A549 (cell line): ENCODE measurements around the gene FNTB. TPM values are rescaled to one million over a fixed set of nuclear protein-coding genes. Genes with fewer than 3 reads are reported as not detected.

ENCODE experiments used
- ATAC-seq, 2 experiments: fragments of 200-7000 bp in 1 of 2; fragments of >200 bp in 1 of 2; cut with Nextera tagmentation in 1 of 2; cut with Tn5 transposase in 1 of 2; 3 replicates each; pipeline versions ENCODE4 v1.8.0 to v1.9.1; 2018 to 2020; ENCODE audit warnings: mild to moderate bottlenecking in 1 of 2, moderate library complexity in 1 of 2
- CTCF ChIA-PET: fragments of 300-600 bp; sonication (Branson Sonifier 250); formaldehyde crosslinking; extraction: SDS; loops from one replicate; lab custom pipeline; 2021; ENCODE audit warnings: antibody characterized with exemption, inconsistent platforms; lab: Yijun Ruan, JAX
- POLR2A ChIA-PET: fragments of 350-600 bp; formaldehyde crosslinking; extraction: SDS; loops from one replicate; lab custom pipeline; 2021; ENCODE audit warnings: antibody characterized with exemption, inconsistent platforms; lab: Yijun Ruan, JAX
- DNase-seq, 2 experiments: peaks; one replicate each; pipeline versions ENCODE4 v3.0.0 to v3.0.0-alpha.2; 2011 to 2016; ENCODE audit warnings: low read depth in 1 of 2, low spot score in 1 of 2
- FAIRE-seq: peaks from 2 replicates; lab custom pipeline; 2011; peaks lifted over from hg19 to GRCh38; lab: Jason Lieb, UNC
- H3K27ac ChIP-seq, 2 experiments: fragments of >200 bp; sonication (Bioruptor Twin); formaldehyde crosslinking; 3 replicates each; pipeline ENCODE4 v1.5.1; 2016 to 2017
- H3K4me1 ChIP-seq: fragments of >200 bp; sonication (Bioruptor Twin); formaldehyde crosslinking; 3 replicates; pipeline ENCODE4 v1.6.1; 2016
- H3K4me2 ChIP-seq: fragments of >200 bp; sonication (Bioruptor Twin); formaldehyde crosslinking; 3 replicates; pipeline ENCODE4 v1.6.1; 2016
- H3K4me3 ChIP-seq: fragments of >200 bp; sonication (Bioruptor Twin); formaldehyde crosslinking; 3 replicates; pipeline ENCODE4 v1.5.1; 2016
- H3K9me3 ChIP-seq: fragments of >200 bp; sonication (Bioruptor Twin); formaldehyde crosslinking; 3 replicates; pipeline ENCODE4 v1.6.1; 2016
- CBX2 ChIP-seq: fragments of 200-600 bp; sonication (generic); IDR thresholded peaks from 2 replicates; pipeline ENCODE4 v1.6.1; 2016; ENCODE audit warnings: low read depth, mild to moderate bottlenecking, borderline replicate concordance
- CHD2 ChIP-seq: fragments of 150-350 bp; IDR thresholded peaks from 2 replicates; pipeline ENCODE4 v1.6.1; 2014; ENCODE audit warnings: low read length; ENCODE audit not compliant: partially characterized antibody
- CTCF ChIP-seq: fragments of >200 bp; sonication (Bioruptor Twin); formaldehyde crosslinking; IDR thresholded peaks from 3 replicates; pipeline ENCODE4 v1.5.1; 2016
- ESRRA ChIP-seq: fragments of 150-350 bp; IDR thresholded peaks from 2 replicates; pipeline ENCODE4 v1.6.1; 2014; ENCODE audit warnings: mild to moderate bottlenecking, low read length, borderline replicate concordance
- GATA3 ChIP-seq: IDR thresholded peaks from 2 replicates; pipeline ENCODE4 v1.6.1; 2012; ENCODE audit warnings: borderline replicate concordance
- HDAC2 ChIP-seq: fragments of 200-600 bp; sonication (generic); IDR thresholded peaks from 2 replicates; pipeline ENCODE4 v1.6.1; 2016
- HOXB13 ChIP-seq: fragments of 250-450 bp; sonication (Bioruptor Pico); IDR thresholded peaks from 2 replicates; pipeline ENCODE4 v1.5.0; 2020; ENCODE audit warnings: low read depth, mild to moderate bottlenecking, moderate library complexity
- JUN ChIP-seq, 2 experiments: fragments of >200 bp; sonication (Bioruptor Twin); formaldehyde crosslinking; IDR thresholded peaks; 2 replicates in 1 of 2; 3 replicates in 1 of 2; pipeline ENCODE4 v1.6.1; 2016 to 2017
- JUNB ChIP-seq: fragments of >200 bp; sonication (Bioruptor Twin); formaldehyde crosslinking; IDR thresholded peaks from 2 replicates; pipeline ENCODE4 v1.6.1; 2016
- MAFK ChIP-seq: fragments of 450-650 bp; IDR thresholded peaks from 2 replicates; pipeline ENCODE4 v1.6.1; 2014; ENCODE audit not compliant: partially characterized antibody
- NFE2L2 ChIP-seq: fragments of 150-350 bp; conservative IDR thresholded peaks from 2 replicates; pipeline ENCODE4 v1.6.1; 2014; ENCODE audit warnings: low read length
- PHF8 ChIP-seq: fragments of 200-600 bp; sonication (generic); IDR thresholded peaks from 2 replicates; pipeline ENCODE4 v1.6.1; 2016; ENCODE audit warnings: low read depth, mild to moderate bottlenecking, antibody characterized with exemption, moderate library complexity, borderline replicate concordance
- RAD21 ChIP-seq, 2 experiments: fragments of >200 bp in 1 of 2; sonication (Bioruptor Twin) in 1 of 2; formaldehyde crosslinking in 1 of 2; IDR thresholded peaks in 1 of 2; conservative IDR thresholded peaks in 1 of 2; 2 replicates in 1 of 2; 3 replicates in 1 of 2; pipeline ENCODE4 v1.6.1; 2012 to 2018; ENCODE audit warnings: inconsistent platforms in 1 of 2
- RCOR1 ChIP-seq: fragments of 150-350 bp; IDR thresholded peaks from 2 replicates; pipeline ENCODE4 v1.6.1; 2014; ENCODE audit warnings: antibody characterized with exemption, low read length, low read depth
- SREBF2 ChIP-seq: fragments of 450-650 bp; IDR thresholded peaks from 2 replicates; pipeline ENCODE4 v1.6.1; 2014; ENCODE audit warnings: mild to moderate bottlenecking, moderate library complexity
- ZC3H11A ChIP-seq: fragments of 450-650 bp; IDR thresholded peaks from 2 replicates; pipeline ENCODE4 v1.6.1; 2014; ENCODE audit warnings: antibody characterized with exemption, mild to moderate bottlenecking
- WGBS: methylation state at CpG from one replicate; pipeline ENCODE4 v1.1.6; 2017; ENCODE audit errors: missing lambda C conversion rate; 5-methylcytosine and 5-hydroxymethylcytosine counted together
- polyA plus RNA-seq, 4 experiments: library from polyadenylated mRNA; depleted of rRNA in 3 of 4; stranded (reverse); fragments of >200 nt; fragmentation: RNase III in 1 of 4; extraction: RNeasy Plus Mini Kit Qiagen cat#74134 plus additional on column Dnase treatment in 1 of 4; gene quantifications; 2 replicates in 3 of 4; 3 replicates in 1 of 4; pipeline ENCODE4 v1.2.3, GENCODE V29; 2011 to 2017
- TF ChIP-seq, protein P1 (sequence below): fragments of >200 bp; sonication (Bioruptor Twin); formaldehyde crosslinking; IDR thresholded peaks from 3 replicates; pipeline ENCODE4 v1.6.1; 2016
- TF ChIP-seq, protein P2 (sequence below): fragments of 250-450 bp; sonication (Bioruptor Pico); IDR thresholded peaks from 2 replicates; pipeline ENCODE4 v1.5.0; 2020; ENCODE audit warnings: low read depth, mild to moderate bottlenecking, moderate library complexity

FNTB gene
- polyA plus RNA-seq, 2 of the 4 experiments (the other 2 are of a cell fraction) = 28.5 to 41.9 TPM

DNA sequence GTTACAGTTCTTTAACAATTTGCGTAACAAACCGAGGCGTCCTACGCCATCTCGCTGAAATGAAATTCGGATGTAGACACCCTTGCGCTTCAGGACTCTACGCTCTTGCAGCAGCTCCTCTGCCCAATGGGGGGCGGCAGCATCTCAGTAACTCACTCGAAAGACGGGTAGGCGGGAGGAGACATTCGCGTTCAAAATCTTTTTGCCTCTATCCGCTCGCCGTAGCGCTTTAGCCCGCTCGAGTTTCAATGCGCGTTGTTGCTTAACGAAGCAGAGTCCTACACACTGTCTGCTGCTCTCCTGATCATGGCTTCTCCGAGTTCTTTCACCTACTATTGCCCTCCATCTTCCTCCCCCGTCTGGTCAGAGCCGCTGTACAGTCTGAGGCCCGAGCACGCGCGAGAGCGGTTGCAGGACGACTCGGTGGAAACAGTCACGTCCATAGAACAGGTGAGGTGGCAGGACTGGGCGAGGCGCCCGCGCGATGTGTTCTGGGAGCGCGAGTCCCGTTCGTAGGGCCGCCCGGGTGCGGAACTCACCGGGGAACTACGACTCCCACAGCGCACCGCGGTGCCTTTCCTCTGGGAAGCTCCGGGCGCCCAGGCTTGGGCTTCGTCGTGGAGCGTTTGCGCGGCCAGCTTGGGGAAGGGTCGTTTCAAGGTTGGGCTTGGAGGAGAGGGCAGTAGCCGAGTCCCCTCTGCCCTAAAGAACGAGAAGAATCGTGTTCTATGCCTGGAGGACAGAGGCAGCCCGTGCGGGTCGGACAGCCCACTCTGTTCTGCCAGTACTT lies at the start of gene FNTB (continued):
- no peak for TF ChIP-seq ESRRA
- 0 out of 2 replicates have a peak, but pooled peaks have one; percentile 41 for TF ChIP-seq PHF8
- peak; percentile 72 for TF ChIP-seq CTCF
- TF ChIP-seq RCOR1 = no peak

- TF ChIP-seq CHD2 = no peak
- no peak for TF ChIP-seq JUNB
- TF ChIP-seq ESRRA = no peak
- TF ChIP-seq, protein P1, sequence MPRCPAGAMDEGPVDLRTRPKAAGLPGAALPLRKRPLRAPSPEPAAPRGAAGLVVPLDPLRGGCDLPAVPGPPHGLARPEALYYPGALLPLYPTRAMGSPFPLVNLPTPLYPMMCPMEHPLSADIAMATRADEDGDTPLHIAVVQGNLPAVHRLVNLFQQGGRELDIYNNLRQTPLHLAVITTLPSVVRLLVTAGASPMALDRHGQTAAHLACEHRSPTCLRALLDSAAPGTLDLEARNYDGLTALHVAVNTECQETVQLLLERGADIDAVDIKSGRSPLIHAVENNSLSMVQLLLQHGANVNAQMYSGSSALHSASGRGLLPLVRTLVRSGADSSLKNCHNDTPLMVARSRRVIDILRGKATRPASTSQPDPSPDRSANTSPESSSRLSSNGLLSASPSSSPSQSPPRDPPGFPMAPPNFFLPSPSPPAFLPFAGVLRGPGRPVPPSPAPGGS = no peak
- TF ChIP-seq ZC3H11A = no peak
- TF ChIP-seq JUN (IDR thresholded peaks at IDR 0.05) = no peak
- TF ChIP-seq SREBF2 = no peak
- no peak for TF ChIP-seq MAFK
- TF ChIP-seq, protein P2, sequence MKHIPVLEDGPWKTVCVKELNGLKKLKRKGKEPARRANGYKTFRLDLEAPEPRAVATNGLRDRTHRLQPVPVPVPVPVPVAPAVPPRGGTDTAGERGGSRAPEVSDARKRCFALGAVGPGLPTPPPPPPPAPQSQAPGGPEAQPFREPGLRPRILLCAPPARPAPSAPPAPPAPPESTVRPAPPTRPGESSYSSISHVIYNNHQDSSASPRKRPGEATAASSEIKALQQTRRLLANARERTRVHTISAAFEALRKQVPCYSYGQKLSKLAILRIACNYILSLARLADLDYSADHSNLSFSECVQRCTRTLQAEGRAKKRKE (CRISPR knock-in tag) = no peak
- no peak for TF ChIP-seq CTCF
- no peak for TF ChIP-seq HOXB13 (CRISPR knock-in tag)
- TF ChIP-seq CBX2 = no peak
- no peak for TF ChIP-seq RCOR1
- Histone ChIP-seq H3K27ac (peak overlapping the region; percentile 51 to 77; a peak in 5 of 6 replicates), H3K4me3 (no peak overlapping the region), H3K4me2 (peak overlapping the region; percentile 79; the same call in 1 of the 3 replicates), H3K4me1 (peaks cover 63% of the 10 kb centered on the region), H3K9me3 (no peaks in the 10 kb centered on the region)
- ATAC-seq (peak in 1 of 2 experiments; percentile 3; a peak in 2 of 6 replicates), DNase-seq (no peak), FAIRE-seq (no peak)
- CTCF ChIA-PET = interaction anchor here (0.6 to 2.7 kb wide), 10 partner anchors 8 to 592 kb away, joined by 3 to 11 read pairs (median 4); no protein-coding TSS in a partner anchor
- POLR2A ChIA-PET = interaction anchor here (1.2 to 1.5 kb wide), 2 partner anchors 7 to 50 kb away, joined by 3 to 4 read pairs; partner anchors contain the start of gene FNTB
- 0% methylated on average over 1 of the region's 1 CpG for WGBS
These were observed 49.4 kb upstream of the FNTB start for GRCh38 chr14:64937171-64937820.

- TF ChIP-seq GATA3 = 0 out of 2 replicates have a peak, but pooled peaks have one; percentile 10
- TF ChIP-seq RAD21 (conservative IDR thresholded peaks at IDR 0.05 in 1 of 2, IDR thresholded peaks at IDR 0.05 in 1 of 2) = peak; percentile 44 to 57; a peak in 4 of 5 replicates
- TF ChIP-seq CTCF = peak; percentile 49
- no peak for TF ChIP-seq NFE2L2
- no peak for TF ChIP-seq HDAC2
- Histone ChIP-seq H3K4me2 (peak overlapping the region; percentile 79), H3K4me3 (no peak overlapping the region), H3K9me3 (no peaks in the 10 kb centered on the region), H3K4me1 (peaks cover 68% of the 10 kb centered on the region), H3K27ac (peak overlapping the region; percentile 51 to 77)
- ChIA-PET POLR2A (no interaction called here), CTCF (interaction anchor here (1.2 to 2.7 kb wide), 5 partner anchors 27 to 170 kb away, joined by 3 to 11 read pairs (median 5); no protein-coding TSS in a partner anchor)
- peak; percentile 29 to 48 for DNase-seq
- 68% methylated on average over 1 of the region's 1 CpG for WGBS
- peak; percentile 53 to 65 for ATAC-seq
- no peak for FAIRE-seq
These were observed 48.9 kb upstream of the FNTB start for GRCh38 chr14:64937821-64938193.
